ENCODE results near the gene MFAP4. TPM values are rescaled to one million over a fixed set of nuclear protein-coding genes. Genes with fewer than 3 reads are reported as not detected.

MFAP4 gene
- total and polyA plus RNA-seq, 9 of the 15 experiments (the other 6 are each of a cell fraction or from before 2014, with no cell fraction given) = 0.07 to 0.24 TPM; not detected in 7

DNA sequence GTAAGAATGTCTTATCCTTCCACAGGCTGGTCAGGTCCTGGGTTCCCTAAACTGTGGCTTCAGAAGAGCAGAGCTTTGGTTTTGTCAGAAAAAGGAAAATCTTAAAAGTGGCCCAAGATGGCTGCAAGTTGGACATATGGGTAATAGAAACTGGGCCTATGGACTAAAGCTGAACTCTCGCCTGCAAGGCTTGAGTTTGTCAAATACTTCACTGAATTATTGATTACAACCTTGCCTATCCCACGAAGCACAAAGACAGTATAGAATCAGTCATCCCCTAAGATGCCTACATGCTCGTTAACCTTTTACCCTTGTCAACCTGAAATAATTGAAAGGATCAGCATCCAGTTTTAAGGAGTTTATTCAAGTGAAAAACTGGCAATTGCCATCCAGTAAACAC lies 44.7 kb upstream of the MFAP4 start:
- no peak for TF ChIP-seq BACH1 (tag; IDR thresholded peaks at IDR 0.05)
- 0% methylated on average over 3 of the region's 3 CpGs for WGBS (ENCODE audit: insufficient coverage, low coverage, missing lambda C conversion rate)

DNA sequence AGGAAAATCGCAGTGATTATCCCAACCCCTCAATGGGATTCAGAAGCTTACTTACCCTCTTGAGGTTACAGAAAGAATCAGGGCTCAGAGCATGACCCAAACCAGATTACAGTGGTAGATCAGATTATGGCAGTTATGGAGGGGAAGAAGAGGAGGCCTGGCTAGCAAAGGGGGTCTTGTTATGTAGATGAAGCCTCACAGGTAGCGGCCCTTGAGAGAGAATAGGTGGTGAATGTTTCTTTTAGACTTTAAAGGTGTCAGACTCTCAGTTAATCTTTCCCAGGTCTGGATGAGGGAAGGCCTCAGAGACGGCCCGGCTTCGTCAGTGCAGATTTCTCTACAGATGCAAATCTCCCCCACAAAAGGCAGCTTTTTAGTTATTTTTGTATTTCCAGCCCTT lies 39.6 kb upstream of the MFAP4 start:
- WGBS (ENCODE audit: insufficient coverage, low coverage, missing lambda C conversion rate) = 0% methylated on average over 4 of the region's 5 CpGs
- Histone ChIP-seq H3K36me3 (ENCODE audit: control insufficient read depth, insufficient read depth, low read length) (no peaks in the 10 kb centered on the region), H3K4me3 (no peak overlapping the region), H3K4me1 (replicated peaks in 1 of 2; ENCODE audit: control insufficient read depth in 2 of 2, insufficient read depth in 2 of 2, low read length in 2 of 2) (no peaks in the 10 kb centered on the region), H3K79me2 (ENCODE audit: control insufficient read depth, insufficient read depth, low read length) (no peaks in the 10 kb centered on the region), H2AFZ (ENCODE audit: low read depth, low read length) (no peak overlapping the region), H3K9me1 (ENCODE audit: control insufficient read depth, insufficient read depth, low read length) (no peaks in the 10 kb centered on the region), H3K27me3 (ENCODE audit: control insufficient read depth in 2 of 2, insufficient read depth in 2 of 2, low read length in 2 of 2) (peaks cover 5 to 16% of the 10 kb centered on the region in 2 experiments; a peak in 3 of 5 replicates), H3K9me3 (replicated peaks; ENCODE audit: control insufficient read depth, insufficient read depth, low read depth, low read length) (no peaks in the 10 kb centered on the region), H3K9ac (ENCODE audit: insufficient read depth in 1 of 2, low read depth in 2 of 2, low read length in 2 of 2) (no peak overlapping the region), H3K4me2 (ENCODE audit: insufficient read depth, low read length) (no peak overlapping the region), H4K20me1 (replicated peaks; ENCODE audit: control insufficient read depth, insufficient read depth, low read length) (no peaks in the 10 kb centered on the region), H3K27ac (ENCODE audit: extremely low read depth, low read depth, low read length) (no peak overlapping the region)
- DNase-seq (ENCODE audit: extremely low read depth in 1 of 4, low spot score in 3 of 4) (no peak), ATAC-seq (no peak), FAIRE-seq (no peak)
- CTCF ChIA-PET (ENCODE audit: low intra/inter-chr PET ratio) = no interaction called here
- in situ Hi-C loops (cut with MboI) = no loop called here
- TF ChIP-seq, protein P1, sequence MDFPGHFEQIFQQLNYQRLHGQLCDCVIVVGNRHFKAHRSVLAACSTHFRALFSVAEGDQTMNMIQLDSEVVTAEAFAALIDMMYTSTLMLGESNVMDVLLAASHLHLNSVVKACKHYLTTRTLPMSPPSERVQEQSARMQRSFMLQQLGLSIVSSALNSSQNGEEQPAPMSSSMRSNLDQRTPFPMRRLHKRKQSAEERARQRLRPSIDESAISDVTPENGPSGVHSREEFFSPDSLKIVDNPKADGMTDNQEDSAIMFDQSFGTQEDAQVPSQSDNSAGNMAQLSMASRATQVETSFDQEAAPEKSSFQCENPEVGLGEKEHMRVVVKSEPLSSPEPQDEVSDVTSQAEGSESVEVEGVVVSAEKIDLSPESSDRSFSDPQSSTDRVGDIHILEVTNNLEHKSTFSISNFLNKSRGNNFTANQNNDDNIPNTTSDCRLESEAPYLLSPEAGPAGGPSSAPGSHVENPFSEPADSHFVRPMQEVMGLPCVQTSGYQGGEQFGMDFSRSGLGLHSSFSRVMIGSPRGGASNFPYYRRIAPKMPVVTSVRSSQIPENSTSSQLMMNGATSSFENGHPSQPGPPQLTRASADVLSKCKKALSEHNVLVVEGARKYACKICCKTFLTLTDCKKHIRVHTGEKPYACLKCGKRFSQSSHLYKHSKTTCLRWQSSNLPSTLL (IDR thresholded peaks at IDR 0.05) = no peak
- TF ChIP-seq RB1 (IDR thresholded peaks at IDR 0.05; ENCODE audit: low read depth) = no peak
- TF ChIP-seq THRAP3 (IDR thresholded peaks at IDR 0.05; ENCODE audit: borderline replicate concordance) = no peak
- TF ChIP-seq RFX5 (IDR thresholded peaks at IDR 0.05; ENCODE audit: low read depth, low read length) = no peak
- no peak for TF ChIP-seq MECOM (CRISPR knock-in tag; IDR thresholded peaks at IDR 0.05)
- TF ChIP-seq HDAC8 (tag; IDR thresholded peaks at IDR 0.05) = no peak
- TF ChIP-seq, protein P2, sequence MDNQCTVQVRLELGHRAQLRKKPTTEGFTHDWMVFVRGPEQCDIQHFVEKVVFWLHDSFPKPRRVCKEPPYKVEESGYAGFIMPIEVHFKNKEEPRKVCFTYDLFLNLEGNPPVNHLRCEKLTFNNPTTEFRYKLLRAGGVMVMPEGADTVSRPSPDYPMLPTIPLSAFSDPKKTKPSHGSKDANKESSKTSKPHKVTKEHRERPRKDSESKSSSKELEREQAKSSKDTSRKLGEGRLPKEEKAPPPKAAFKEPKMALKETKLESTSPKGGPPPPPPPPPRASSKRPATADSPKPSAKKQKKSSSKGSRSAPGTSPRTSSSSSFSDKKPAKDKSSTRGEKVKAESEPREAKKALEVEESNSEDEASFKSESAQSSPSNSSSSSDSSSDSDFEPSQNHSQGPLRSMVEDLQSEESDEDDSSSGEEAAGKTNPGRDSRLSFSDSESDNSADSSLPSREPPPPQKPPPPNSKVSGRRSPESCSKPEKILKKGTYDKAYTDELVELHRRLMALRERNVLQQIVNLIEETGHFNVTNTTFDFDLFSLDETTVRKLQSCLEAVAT (IDR thresholded peaks at IDR 0.05) = no peak
- TF ChIP-seq HNRNPUL1 (IDR thresholded peaks at IDR 0.05; ENCODE audit: low read length) = no peak
- no peak for TF ChIP-seq CBX8 (IDR thresholded peaks at IDR 0.05; ENCODE audit: borderline replicate concordance, extremely low read depth, low read depth, low read length, poor library complexity, severe bottlenecking)
- no peak for TF ChIP-seq ZNF263 (CRISPR knock-in tag; IDR thresholded peaks at IDR 0.05; ENCODE audit: borderline replicate concordance)
- POLR2A ChIA-PET = no interaction called here
- intact Hi-C loops (cut with micrococcal nuclease) = no loop called here
- BruUV-seq (replicated peaks) = no TSS peak

More for the DNA sequence above, 44.7 kb upstream of the MFAP4 start:
- no peak overlapping the region for H3K4me2 ChIP-seq (ENCODE audit: insufficient read depth, low read length)
- ATAC-seq = no peak
- H4K20me1 ChIP-seq (replicated peaks; ENCODE audit: control insufficient read depth, insufficient read depth, low read length) = no peaks in the 10 kb centered on the region
- H3K27me3 ChIP-seq (ENCODE audit: control insufficient read depth in 2 of 2, insufficient read depth in 2 of 2, low read length in 2 of 2) = peaks cover 0 to 10% of the 10 kb centered on the region in 2 experiments; a peak in 2 of 5 replicates
- intact Hi-C loops (cut with micrococcal nuclease) = no loop called here
- no peaks in the 10 kb centered on the region for H3K9me1 ChIP-seq (ENCODE audit: control insufficient read depth, insufficient read depth, low read length)
- no peak overlapping the region for H3K9ac ChIP-seq (ENCODE audit: insufficient read depth in 1 of 2, low read depth in 2 of 2, low read length in 2 of 2)
- no peaks in the 10 kb centered on the region for H3K79me2 ChIP-seq (ENCODE audit: control insufficient read depth, insufficient read depth, low read length)
- BruUV-seq (replicated peaks) = no TSS peak
- DNase-seq (ENCODE audit: extremely low read depth in 1 of 4, low spot score in 3 of 4) = no peak
- H2AFZ ChIP-seq (ENCODE audit: low read depth, low read length) = no peak overlapping the region
- POLR2A ChIA-PET = interaction anchor here (0.6 kb wide), 1 partner anchor 203 kb away, joined by 4 read pairs; no protein-coding TSS in a partner anchor
- no peaks in the 10 kb centered on the region; a peak in 1 of 5 replicates for H3K4me1 ChIP-seq (replicated peaks in 1 of 2; ENCODE audit: control insufficient read depth in 2 of 2, insufficient read depth in 2 of 2, low read length in 2 of 2)
- CTCF ChIA-PET (ENCODE audit: low intra/inter-chr PET ratio) = no interaction called here
- no peak overlapping the region for H3K27ac ChIP-seq (ENCODE audit: extremely low read depth, low read depth, low read length)
- no peaks in the 10 kb centered on the region for H3K9me3 ChIP-seq (replicated peaks; ENCODE audit: control insufficient read depth, insufficient read depth, low read depth, low read length)
- no peak overlapping the region for H3K4me3 ChIP-seq
- no peak for FAIRE-seq
- in situ Hi-C loops (cut with MboI) = no loop called here
- no peaks in the 10 kb centered on the region for H3K36me3 ChIP-seq (ENCODE audit: control insufficient read depth, insufficient read depth, low read length)
